ENCODE data around the gene PPP2R1B. TPM values are rescaled to one million over a fixed set of nuclear protein-coding genes. Genes with fewer than 3 reads are reported as not detected.

The PPP2R1B gene
- total and polyA plus RNA-seq, 2 donors (not counting 1 experiment from before 2014, with no cell fraction given) = 8.2 to 37.0 TPM

- H3K9me3 ChIP-seq (ENCODE audit: control extremely low read depth in 1 of 3, control insufficient read depth in 2 of 3, insufficient read depth in 1 of 3, low read length in 2 of 3) = no peaks in the 10 kb centered on the region
- H3K27ac Mint-ChIP-seq = no peak overlapping the region
- TF ChIP-seq CTCF (IDR thresholded peaks at IDR 0.05) = no peak
- TF ChIP-seq EZH2 (IDR thresholded peaks at IDR 0.05; ENCODE audit: borderline replicate concordance, insufficient read depth, low read depth, low read length, poor library complexity, severe bottlenecking) = no peak
- H3K4me2 ChIP-seq (replicated peaks; ENCODE audit: low read depth, low read length, poor library complexity, severe bottlenecking) = no peak overlapping the region
- H3K27ac ChIP-seq (ENCODE audit: low read length in 2 of 2) = no peak overlapping the region
- no peaks in the 10 kb centered on the region for H3K9me3 Mint-ChIP-seq (ENCODE audit: insufficient read depth)
- H3K4me1 Mint-ChIP-seq = peaks cover under 1% of the 10 kb centered on the region
- no peak overlapping the region for H3K9ac ChIP-seq (ENCODE audit: low read length)
- H3K4me3 Mint-ChIP-seq = no peak overlapping the region
- POLR2A ChIA-PET = no interaction called here
- DNase-seq (no peak), ATAC-seq (ENCODE audit: low read depth) (no peak)
- no peaks in the 10 kb centered on the region for H3K79me2 ChIP-seq (ENCODE audit: control insufficient read depth, insufficient read depth, low read length)
- no peaks in the 10 kb centered on the region for H3K27me3 Mint-ChIP-seq
- CTCF ChIA-PET = no interaction called here
- no peak overlapping the region for H2AFZ ChIP-seq (ENCODE audit: insufficient read depth, low read depth, low read length, poor library complexity, severe bottlenecking)
- no peak overlapping the region for H3K4me3 ChIP-seq (ENCODE audit: control extremely low read depth in 1 of 5, extremely low read depth in 1 of 5, insufficient read depth in 1 of 5, low read depth in 2 of 5, low read length in 4 of 5)
- WGBS (ENCODE audit: insufficient coverage) = 98% methylated on average over 4 of the region's 8 CpGs
- peaks cover 12 to 66% of the 10 kb centered on the region in 2 experiments for H3K36me3 ChIP-seq (replicated peaks in 1 of 2; ENCODE audit: control extremely low read depth in 1 of 2, control insufficient read depth in 1 of 2, extremely low read depth in 1 of 2, insufficient read depth in 2 of 2, low read length in 1 of 2)
- no peaks in the 10 kb centered on the region for H3K4me1 ChIP-seq (ENCODE audit: control insufficient read depth in 2 of 2, insufficient read depth in 2 of 2, low read length in 2 of 2)
- H4K20me1 ChIP-seq (ENCODE audit: control insufficient read depth, insufficient read depth, low read length, poor library complexity, severe bottlenecking) = no peaks in the 10 kb centered on the region
- intact Hi-C loops (cut with micrococcal nuclease) = no loop called here
- no peaks in the 10 kb centered on the region for H3K27me3 ChIP-seq (replicated peaks in 1 of 4; ENCODE audit: control extremely low read depth in 1 of 4, control insufficient read depth in 3 of 4, insufficient read depth in 4 of 4, low read length in 3 of 4)
These were observed 43.7 kb downstream of the PPP2R1B start for GRCh38 chr11:111722501-111722900.

- Mint-ChIP-seq H3K9me3 (ENCODE audit: insufficient read depth) (no peaks in the 10 kb centered on the region), H3K4me3 (no peak overlapping the region), H3K4me1 (peaks cover 6% of the 10 kb centered on the region), H3K27ac (no peak overlapping the region), H3K27me3 (no peaks in the 10 kb centered on the region)
- POLR2A ChIA-PET = no interaction called here
- Histone ChIP-seq H3K79me2 (ENCODE audit: control insufficient read depth, insufficient read depth, low read length) (no peaks in the 10 kb centered on the region), H3K27me3 (replicated peaks in 1 of 4; ENCODE audit: control extremely low read depth in 1 of 4, control insufficient read depth in 3 of 4, insufficient read depth in 4 of 4, low read length in 3 of 4) (no peaks in the 10 kb centered on the region), H3K9ac (ENCODE audit: low read length) (no peak overlapping the region), H4K20me1 (ENCODE audit: control insufficient read depth, insufficient read depth, low read length, poor library complexity, severe bottlenecking) (no peaks in the 10 kb centered on the region), H3K27ac (ENCODE audit: low read length in 2 of 2) (no peak overlapping the region), H3K4me2 (replicated peaks; ENCODE audit: low read depth, low read length, poor library complexity, severe bottlenecking) (no peak overlapping the region), H3K9me3 (ENCODE audit: control extremely low read depth in 1 of 3, control insufficient read depth in 2 of 3, insufficient read depth in 1 of 3, low read length in 2 of 3) (no peaks in the 10 kb centered on the region), H3K36me3 (replicated peaks in 1 of 2; ENCODE audit: control extremely low read depth in 1 of 2, control insufficient read depth in 1 of 2, extremely low read depth in 1 of 2, insufficient read depth in 2 of 2, low read length in 1 of 2) (peaks cover 12 to 58% of the 10 kb centered on the region in 2 experiments), H3K4me1 (ENCODE audit: control insufficient read depth in 2 of 2, insufficient read depth in 2 of 2, low read length in 2 of 2) (no peaks in the 10 kb centered on the region), H2AFZ (ENCODE audit: insufficient read depth, low read depth, low read length, poor library complexity, severe bottlenecking) (no peak overlapping the region), H3K4me3 (ENCODE audit: control extremely low read depth in 1 of 5, extremely low read depth in 1 of 5, insufficient read depth in 1 of 5, low read depth in 2 of 5, low read length in 4 of 5) (no peak overlapping the region)
- 100% methylated on average over 6 of the region's 7 CpGs for WGBS (ENCODE audit: insufficient coverage)
- intact Hi-C loops (cut with micrococcal nuclease) = no loop called here
- TF ChIP-seq CTCF (IDR thresholded peaks at IDR 0.05) (no peak), EZH2 (IDR thresholded peaks at IDR 0.05; ENCODE audit: borderline replicate concordance, insufficient read depth, low read depth, low read length, poor library complexity, severe bottlenecking) (no peak)
- ATAC-seq (ENCODE audit: low read depth) (no peak), DNase-seq (no peak)
- CTCF ChIA-PET = no interaction called here
These were observed 45.2 kb downstream of the PPP2R1B start for GRCh38 chr11:111720801-111721494.
